K562 (cell line): ENCODE results near the gene ACVR2B. TPM values are rescaled to one million over a fixed set of nuclear protein-coding genes. Genes with fewer than 3 reads are reported as not detected.

Experiments
- CUX1 ChIP-seq: fragments of 200-800 bp; sonication (Bioruptor generic); IDR thresholded peaks from 2 replicates; pipeline ENCODE4 v1.6.1; 2016; ENCODE audit warnings: missing genetic modification characterization, missing compliant biosample characterization
- NFE2 ChIP-seq: IDR thresholded peaks from 2 replicates; pipeline ENCODE4 v1.6.1; 2014; ENCODE audit warnings: antibody characterized with exemption, low read depth
- NFIX ChIP-seq: fragments of 250-450 bp; sonication (Bioruptor Pico); IDR thresholded peaks from 2 replicates; pipeline ENCODE4 v1.4.0; 2020; ENCODE audit warnings: low read depth, mild to moderate bottlenecking, moderate library complexity
- PHB2 ChIP-seq: fragments of 450-650 bp; IDR thresholded peaks from 2 replicates; pipeline ENCODE4 v1.6.1; 2017; ENCODE audit warnings: low read depth
- SRSF9 ChIP-seq: fragments of 200-400 bp; formaldehyde crosslinking; IDR thresholded peaks from 2 replicates; pipeline ENCODE4 v1.6.1; 2017; ENCODE audit warnings: low read depth, low read length, borderline replicate concordance
- TCFL5 ChIP-seq: fragments of 250-450 bp; sonication (Bioruptor Pico); conservative IDR thresholded peaks from 2 replicates; pipeline ENCODE4 v1.6.1; 2021; ENCODE audit warnings: mild to moderate bottlenecking, moderate library complexity, matching md5 sums
- TSHZ1 ChIP-seq: fragments of 250-450 bp; sonication (Bioruptor Pico); IDR thresholded peaks from 2 replicates; pipeline ENCODE4 v1.4.0; 2020; ENCODE audit warnings: mild to moderate bottlenecking, moderate library complexity
- U2AF2 ChIP-seq: fragments of 200-400 bp; formaldehyde crosslinking; optimal IDR thresholded peaks from 2 replicates; pipeline ENCODE3; 2017; ENCODE audit warnings: low read depth, mild to moderate bottlenecking, low read length
- polyA plus RNA-seq, 8 experiments: library from polyadenylated mRNA; depleted of rRNA in 4 of 8; stranded (reverse) in 5 of 8; unstranded in 3 of 8; fragments of >200 nt; fragmentation: Nextera tagmentation in 2 of 8; fragmentation: Illumina TruSeq in 1 of 8; extraction: Ambion mirVana in 2 of 8; extraction: Trizol in 1 of 8; gene quantifications; 2 replicates each; pipeline versions ENCODE4 v1.2.1 to v1.2.3, GENCODE V29; 2011 to 2014; ENCODE audit warnings: inconsistent platforms in 1 of 8, missing spikeins in 1 of 8
- total RNA-seq, 7 experiments: library from RNA; depleted of rRNA in 6 of 7; stranded (reverse); fragments of >200 nt in 6 of 7; fragmentation: Illumina TruSeq in 2 of 7; extraction: Trizol in 2 of 7; gene quantifications; 2 replicates each; pipeline versions ENCODE4 v1.2.1 to v1.2.3, GENCODE V29; 2011 to 2021; ENCODE audit warnings: low replicate concordance in 1 of 7
- TF ChIP-seq, protein P1 (sequence below): fragments of 250-450 bp; sonication (Bioruptor Pico); IDR thresholded peaks from 2 replicates; pipeline ENCODE4 v1.5.1; 2021; ENCODE audit warnings: mild to moderate bottlenecking
- TF ChIP-seq, protein P2 (sequence below): fragments of 250-450 bp; sonication (Bioruptor Pico); IDR thresholded peaks from 2 replicates; pipeline ENCODE4 v1.5.0; 2022; ENCODE audit warnings: mild to moderate bottlenecking
- TF ChIP-seq, protein P3 (sequence below): fragments of 450-650 bp; formaldehyde crosslinking; IDR thresholded peaks from 2 replicates; pipeline ENCODE4 v1.4.0; 2020; ENCODE audit warnings: mild to moderate bottlenecking, moderate library complexity

The ACVR2B gene
- total and polyA plus RNA-seq, 9 of the 15 experiments (the other 6 are each of a cell fraction or from before 2014, with no cell fraction given): 1.8 to 23.7 (median 7.1) TPM

GRCh38 chr3:38496131-38496910, 42.6 kb downstream of the ACVR2B start, which contains the start of gene EXOG (continued):
- no peak for TF ChIP-seq TSHZ1
- no peak for TF ChIP-seq U2AF2
- TF ChIP-seq, protein P1, sequence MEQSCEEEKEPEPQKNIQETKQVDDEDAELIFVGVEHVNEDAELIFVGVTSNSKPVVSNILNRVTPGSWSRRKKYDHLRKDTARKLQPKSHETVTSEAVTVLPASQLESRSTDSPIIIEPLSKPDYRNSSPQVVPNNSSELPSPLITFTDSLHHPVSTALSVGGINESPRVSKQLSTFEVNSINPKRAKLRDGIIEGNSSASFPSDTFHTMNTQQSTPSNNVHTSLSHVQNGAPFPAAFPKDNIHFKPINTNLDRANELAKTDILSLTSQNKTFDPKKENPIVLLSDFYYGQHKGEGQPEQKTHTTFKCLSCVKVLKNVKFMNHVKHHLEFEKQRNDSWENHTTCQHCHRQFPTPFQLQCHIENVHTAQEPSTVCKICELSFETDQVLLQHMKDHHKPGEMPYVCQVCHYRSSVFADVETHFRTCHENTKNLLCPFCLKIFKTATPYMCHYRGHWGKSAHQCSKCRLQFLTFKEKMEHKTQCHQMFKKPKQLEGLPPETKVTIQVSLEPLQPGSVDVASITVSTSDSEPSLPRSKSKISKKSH: no peak
- no peak for TF ChIP-seq NFE2
- TF ChIP-seq, protein P2, sequence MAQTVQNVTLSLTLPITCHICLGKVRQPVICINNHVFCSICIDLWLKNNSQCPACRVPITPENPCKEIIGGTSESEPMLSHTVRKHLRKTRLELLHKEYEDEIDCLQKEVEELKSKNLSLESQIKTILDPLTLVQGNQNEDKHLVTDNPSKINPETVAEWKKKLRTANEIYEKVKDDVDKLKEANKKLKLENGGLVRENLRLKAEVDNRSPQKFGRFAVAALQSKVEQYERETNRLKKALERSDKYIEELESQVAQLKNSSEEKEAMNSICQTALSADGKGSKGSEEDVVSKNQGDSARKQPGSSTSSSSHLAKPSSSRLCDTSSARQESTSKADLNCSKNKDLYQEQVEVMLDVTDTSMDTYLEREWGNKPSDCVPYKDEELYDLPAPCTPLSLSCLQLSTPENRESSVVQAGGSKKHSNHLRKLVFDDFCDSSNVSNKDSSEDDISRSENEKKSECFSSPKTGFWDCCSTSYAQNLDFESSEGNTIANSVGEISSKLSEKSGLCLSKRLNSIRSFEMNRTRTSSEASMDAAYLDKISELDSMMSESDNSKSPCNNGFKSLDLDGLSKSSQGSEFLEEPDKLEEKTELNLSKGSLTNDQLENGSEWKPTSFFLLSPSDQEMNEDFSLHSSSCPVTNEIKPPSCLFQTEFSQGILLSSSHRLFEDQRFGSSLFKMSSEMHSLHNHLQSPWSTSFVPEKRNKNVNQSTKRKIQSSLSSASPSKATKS: no peak
- TF ChIP-seq, protein P3, sequence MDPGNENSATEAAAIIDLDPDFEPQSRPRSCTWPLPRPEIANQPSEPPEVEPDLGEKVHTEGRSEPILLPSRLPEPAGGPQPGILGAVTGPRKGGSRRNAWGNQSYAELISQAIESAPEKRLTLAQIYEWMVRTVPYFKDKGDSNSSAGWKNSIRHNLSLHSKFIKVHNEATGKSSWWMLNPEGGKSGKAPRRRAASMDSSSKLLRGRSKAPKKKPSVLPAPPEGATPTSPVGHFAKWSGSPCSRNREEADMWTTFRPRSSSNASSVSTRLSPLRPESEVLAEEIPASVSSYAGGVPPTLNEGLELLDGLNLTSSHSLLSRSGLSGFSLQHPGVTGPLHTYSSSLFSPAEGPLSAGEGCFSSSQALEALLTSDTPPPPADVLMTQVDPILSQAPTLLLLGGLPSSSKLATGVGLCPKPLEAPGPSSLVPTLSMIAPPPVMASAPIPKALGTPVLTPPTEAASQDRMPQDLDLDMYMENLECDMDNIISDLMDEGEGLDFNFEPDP (CRISPR knock-in tag): no peak
- no peak for TF ChIP-seq CUX1 (CRISPR knock-in tag)
- TF ChIP-seq NFIX (CRISPR knock-in tag): no peak
- TF ChIP-seq SRSF9: no peak
- no peak for TF ChIP-seq PHB2
- no peak for TF ChIP-seq TCFL5 (CRISPR knock-in tag)
